HepG2 (cell line): ENCODE measurements around the gene PAPPA. TPM values are rescaled to one million over a fixed set of nuclear protein-coding genes. Genes with fewer than 3 reads are reported as not detected.

ENCODE experiments used
- ATAC-seq: fragments of 200-7000 bp; cut with Tn5 transposase; 3 replicates; pipeline ENCODE4 v1.9.1; 2020; ENCODE audit warnings: mild to moderate bottlenecking, moderate library complexity
- BruUV-seq: library from RNA; stranded (reverse); fragments of 400-500 nt; replicated peaks from 2 replicates; lab custom pipeline; 2021; lab: Mats Ljungman, UMichigan
- CTCF ChIA-PET: fragments of 300-600 bp; formaldehyde crosslinking; extraction: SDS; loops from one replicate; lab custom pipeline; 2021; ENCODE audit warnings: low total read pairs, inconsistent platforms, low intra/inter-chr PET ratio; lab: Yijun Ruan, JAX
- POLR2A ChIA-PET: fragments of 350-600 bp; sonication (Branson Sonifier 250); formaldehyde crosslinking; loops from one replicate; lab custom pipeline; 2020; ENCODE audit warnings: antibody characterized with exemption, inconsistent platforms; lab: Yijun Ruan, JAX
- DNase-seq: peaks from one replicate; pipeline ENCODE4 v3.0.0-alpha.2; 2015; ENCODE audit warnings: low spot score
- FAIRE-seq: peaks from 3 replicates; lab custom pipeline; 2011; peaks lifted over from hg19 to GRCh38; lab: Jason Lieb, UNC
- H2AFZ ChIP-seq: one replicate; pipeline ENCODE4 v1.6.1; 2011; ENCODE audit warnings: low read length, inconsistent platforms
- H3K27ac ChIP-seq: fragments of 300-600 bp; 3 replicates; pipeline ENCODE4 v1.8.0; 2011; ENCODE audit warnings: mixed run types, mild to moderate bottlenecking, mixed read lengths, low read length, inconsistent platforms; ENCODE audit not compliant: insufficient read depth; ENCODE audit errors: extremely low read length
- H3K27me3 ChIP-seq, 2 experiments: fragments of 200-600 bp in 1 of 2; 2 replicates in 1 of 2; 3 replicates in 1 of 2; pipeline versions ENCODE4 v1.6.0 to v1.8.0; 2011; ENCODE audit warnings: low read length in 2 of 2, mild to moderate bottlenecking in 2 of 2, moderate library complexity in 2 of 2, inconsistent platforms in 1 of 2; ENCODE audit not compliant: insufficient read depth in 2 of 2, control insufficient read depth in 1 of 2
- H3K36me3 ChIP-seq, 2 experiments: fragments of 200-600 bp in 1 of 2; replicated peaks in 1 of 2; 2 replicates in 1 of 2; 3 replicates in 1 of 2; pipeline versions ENCODE4 v1.5.1 to v1.8.0; 2011; ENCODE audit warnings: low read length in 2 of 2, inconsistent platforms in 1 of 2; ENCODE audit not compliant: insufficient read depth in 2 of 2, control insufficient read depth in 1 of 2
- H3K4me1 ChIP-seq: 2 replicates; pipeline ENCODE4 v1.5.1; 2012; ENCODE audit warnings: low read length, inconsistent platforms; ENCODE audit not compliant: insufficient read depth
- H3K4me2 ChIP-seq: 2 replicates; pipeline ENCODE4 v1.6.0; 2011; ENCODE audit warnings: low read depth, low read length, inconsistent platforms
- H3K4me3 ChIP-seq, 3 experiments: fragments of 200-600 bp in 1 of 3; sonication (generic), shearing (Covaris generic) in 1 of 3; replicated peaks in 1 of 3; 2 replicates each; pipeline ENCODE4 v1.5.1; 2011 to 2016; ENCODE audit warnings: low read length in 3 of 3, inconsistent platforms in 2 of 3, low read depth in 2 of 3, mild to moderate bottlenecking in 2 of 3, control low read depth in 1 of 3, mixed read lengths in 1 of 3; ENCODE audit not compliant: insufficient read depth in 1 of 3
- H3K79me2 ChIP-seq: one replicate; pipeline ENCODE4 v1.6.1; 2011; ENCODE audit warnings: low read length, inconsistent platforms; ENCODE audit not compliant: insufficient read depth
- H3K9ac ChIP-seq: 2 replicates; pipeline ENCODE4 v1.6.0; 2011; ENCODE audit warnings: mild to moderate bottlenecking, low read depth, low read length, inconsistent platforms; ENCODE audit not compliant: insufficient read depth
- H3K9me3 ChIP-seq: 2 replicates; pipeline ENCODE4 v1.5.1; 2012; ENCODE audit warnings: mild to moderate bottlenecking, low read length
- H4K20me1 ChIP-seq: 2 replicates; pipeline ENCODE4 v1.6.0; 2011; ENCODE audit warnings: inconsistent platforms, mild to moderate bottlenecking, low read length, moderate library complexity; ENCODE audit not compliant: insufficient read depth
- ESRRA ChIP-seq: sonication (generic); formaldehyde crosslinking; IDR thresholded peaks from 2 replicates; pipeline ENCODE4 v1.5.1; 2020; ENCODE audit warnings: mild to moderate bottlenecking, low read depth, missing genetic modification reagents
- HOXA9 ChIP-seq: sonication (generic); formaldehyde crosslinking; IDR thresholded peaks from 2 replicates; pipeline ENCODE4 v1.8.1; 2022; ENCODE audit warnings: missing genetic modification reagents, mild to moderate bottlenecking, moderate library complexity, borderline replicate concordance
- NFE2L1 ChIP-seq: sonication (generic); formaldehyde crosslinking; IDR thresholded peaks from 2 replicates; pipeline ENCODE4 v1.4.0; 2020; ENCODE audit warnings: missing genetic modification reagents, mild to moderate bottlenecking, borderline replicate concordance
- NKX3-1 ChIP-seq: sonication (generic); formaldehyde crosslinking; IDR thresholded peaks from 2 replicates; pipeline ENCODE4 v1.5.0; 2020; ENCODE audit warnings: missing genetic modification reagents
- PCBP1 ChIP-seq: fragments of 200-400 bp; formaldehyde crosslinking; IDR thresholded peaks from 2 replicates; pipeline ENCODE4 v1.6.1; 2017; ENCODE audit warnings: mild to moderate bottlenecking, low read depth, low read length, borderline replicate concordance
- ZNF180 ChIP-seq: sonication (generic); formaldehyde crosslinking; IDR thresholded peaks from 2 replicates; pipeline ENCODE4 v1.4.0; 2020; ENCODE audit warnings: low read depth, missing genetic modification reagents, borderline replicate concordance
- ZNF567 ChIP-seq: sonication (generic); formaldehyde crosslinking; IDR thresholded peaks from 2 replicates; pipeline ENCODE4 v1.8.1; 2023; ENCODE audit warnings: mild to moderate bottlenecking, missing genetic modification reagents, borderline replicate concordance
- ZSCAN20 ChIP-seq: sonication (generic); formaldehyde crosslinking; IDR thresholded peaks from 2 replicates; pipeline ENCODE4 v1.4.0; 2020; ENCODE audit warnings: missing genetic modification reagents, mild to moderate bottlenecking, borderline replicate concordance
- ZSCAN22 ChIP-seq: sonication (generic); formaldehyde crosslinking; IDR thresholded peaks from 2 replicates; pipeline ENCODE4 v1.4.0; 2020; ENCODE audit warnings: mild to moderate bottlenecking, missing genetic modification reagents
- WGBS: methylation state at CpG from one replicate; pipeline ENCODE4 v1.1.6; 2017; ENCODE audit warnings: low lambda C conversion rate; 5-methylcytosine and 5-hydroxymethylcytosine counted together
- in situ Hi-C: cut with HindIII; loops from 2 replicates; pipeline ENCODE4 v1.10.0; 2017; ENCODE audit warnings: low pct_unique_long_range_greater_than_20kb; ENCODE audit not compliant: extremely low pct_ligation_motif_present
- intact Hi-C: fragments of 100-400 bp; cut with micrococcal nuclease; formaldehyde crosslinking; loops from one replicate; pipeline ENCODE4 v1.10.0; 2022; ENCODE audit not compliant: unreplicated experiment
- polyA plus RNA-seq, 8 experiments: library from polyadenylated mRNA; depleted of rRNA in 3 of 8; stranded (reverse) in 7 of 8; unstranded in 1 of 8; fragments of >200 nt; fragmentation: Illumina TruSeq in 4 of 8; extraction: Trizol in 4 of 8; gene quantifications; 2 replicates each; pipeline versions ENCODE4 v1.2.1 to v1.2.3, GENCODE V29; 2011 to 2016; ENCODE audit warnings: low read depth in 4 of 8, missing spikeins in 1 of 8, mixed read lengths in 1 of 8; ENCODE audit not compliant: insufficient read depth in 1 of 8
- total RNA-seq, 5 experiments: library from RNA; depleted of rRNA; stranded (reverse); fragments of >200 nt; fragmentation: Illumina TruSeq; extraction: Trizol; gene quantifications; 2 replicates each; pipeline ENCODE4 v1.2.3, GENCODE V29; 2016; ENCODE audit warnings: low read depth in 1 of 5

PAPPA gene
- total and polyA plus RNA-seq, 2 of the 13 experiments (the other 11 are each of a cell fraction or from before 2014, with no cell fraction given): 0.09 to 0.11 TPM

GRCh38 chr9:116223926-116224325, 70.3 kb downstream of the PAPPA start:
- BruUV-seq: no TSS peak
- H3K9ac ChIP-seq: no peak overlapping the region
- H3K27ac ChIP-seq: no peak overlapping the region
- TF ChIP-seq NKX3-1 (CRISPR knock-in tag): no peak
- no peak for TF ChIP-seq ZNF567
- TF ChIP-seq ZSCAN20 (CRISPR knock-in tag): no peak
- no peak for TF ChIP-seq HOXA9 (CRISPR knock-in tag)
- TF ChIP-seq PCBP1: no peak
- no peak for TF ChIP-seq NFE2L1 (CRISPR knock-in tag)
- TF ChIP-seq ZNF180 (CRISPR knock-in tag): no peak
- TF ChIP-seq ESRRA (CRISPR knock-in tag): no peak
- H3K27me3 ChIP-seq: no peaks in the 10 kb centered on the region
- ATAC-seq: no peak
- no peaks in the 10 kb centered on the region for H3K79me2 ChIP-seq
- 7% methylated on average over 3 of the region's 3 CpGs for WGBS
- no peak overlapping the region for H2AFZ ChIP-seq
- ChIA-PET POLR2A (no interaction called here), CTCF (no interaction called here)
- H4K20me1 ChIP-seq: no peaks in the 10 kb centered on the region
- no peak overlapping the region for H3K4me3 ChIP-seq
- intact Hi-C loops: no loop called here
- DNase-seq: no peak
- H3K4me1 ChIP-seq: no peaks in the 10 kb centered on the region
- no peaks in the 10 kb centered on the region for H3K9me3 ChIP-seq
- in situ Hi-C loops: no loop called here
- H3K36me3 ChIP-seq: no peaks in the 10 kb centered on the region
- H3K4me2 ChIP-seq: no peak overlapping the region
- no peak for FAIRE-seq

GRCh38 chr9:116230051-116230632, 76.6 kb downstream of the PAPPA start:
- Histone ChIP-seq H3K27me3 (peaks cover 0 to 5% of the 10 kb centered on the region in 2 experiments; a peak in 1 of 5 replicates), H3K4me1 (no peaks in the 10 kb centered on the region), H3K9me3 (no peaks in the 10 kb centered on the region), H3K4me3 (no peak overlapping the region), H2AFZ (no peak overlapping the region), H3K9ac (no peak overlapping the region), H3K27ac (no peak overlapping the region), H4K20me1 (no peaks in the 10 kb centered on the region), H3K4me2 (no peak overlapping the region), H3K36me3 (no peaks in the 10 kb centered on the region), H3K79me2 (no peaks in the 10 kb centered on the region)
- FAIRE-seq (no peak), DNase-seq (no peak), ATAC-seq (no peak)
- no TSS peak for BruUV-seq
- 0% methylated on average over 1 of the region's 1 CpG for WGBS
- intact Hi-C loops: loop anchor here (10.0 kb wide), 1 partner anchor 1825 kb away; no protein-coding TSS in a partner anchor
- no peak for TF ChIP-seq ZSCAN22 (CRISPR knock-in tag)
- CTCF ChIA-PET: no interaction called here
- POLR2A ChIA-PET: no interaction called here
- in situ Hi-C loops: no loop called here
